Natural killer cell (primary cell): Measurements from ENCODE around the gene CX3CR1. TPM values are rescaled to one million over a fixed set of nuclear protein-coding genes. Genes with fewer than 3 reads are reported as not detected.

ENCODE experiments used
- ATAC-seq, 3 donors: fragments of 150-1000 bp in 2 of 3; fragments of 200-7000 bp in 1 of 3; cut with Tn5 transposase; 1 replicate in 1 of 3; 2 replicates in 2 of 3; pipeline ENCODE4 v1.10.0; 2021; ENCODE audit warnings: mild to moderate bottlenecking in 2 of 3, moderate library complexity in 2 of 3
- DNase-seq, 2 donors: peaks; one replicate each; pipeline versions ENCODE4 v3.0.0 to v3.0.0-alpha.2; 2013 to 2021; ENCODE audit warnings: mixed read lengths in 1 of 2
- H3K27ac ChIP-seq: one replicate; pipeline ENCODE4 v1.5.1; 2013; ENCODE audit warnings: mild to moderate bottlenecking, low read length
- H3K27me3 ChIP-seq: one replicate; pipeline ENCODE4 v1.6.1; 2013; ENCODE audit warnings: low read length; ENCODE audit not compliant: control insufficient read depth, insufficient read depth
- H3K36me3 ChIP-seq: one replicate; pipeline ENCODE4 v1.6.1; 2013; ENCODE audit warnings: low read length; ENCODE audit not compliant: control insufficient read depth, insufficient read depth
- H3K4me1 ChIP-seq: one replicate; pipeline ENCODE4 v1.6.1; 2013; ENCODE audit warnings: low read length; ENCODE audit not compliant: control insufficient read depth, insufficient read depth
- H3K4me3 ChIP-seq: one replicate; pipeline ENCODE4 v1.5.1; 2013; ENCODE audit warnings: low read length
- H3K9me3 ChIP-seq: one replicate; pipeline ENCODE4 v1.6.1; 2013; ENCODE audit warnings: low read length; ENCODE audit not compliant: control insufficient read depth, insufficient read depth
- H3K27ac Mint-ChIP-seq, 2 donors: one replicate each; pipeline ENCODE4 v1.8.0; 2022; ENCODE audit warnings: mild to moderate bottlenecking in 2 of 2, mixed read lengths in 2 of 2, moderate library complexity in 1 of 2
- H3K27me3 Mint-ChIP-seq, 2 donors: one replicate each; pipeline ENCODE4 v1.8.0; 2022; ENCODE audit warnings: low read depth in 2 of 2, mixed read lengths in 2 of 2
- H3K36me3 Mint-ChIP-seq: one replicate; pipeline ENCODE4 v1.8.0; 2022; ENCODE audit warnings: mixed read lengths
- H3K4me1 Mint-ChIP-seq, 2 donors: one replicate each; pipeline ENCODE4 v1.8.0; 2022; ENCODE audit warnings: mixed read lengths in 2 of 2
- H3K4me3 Mint-ChIP-seq: one replicate; pipeline ENCODE4 v1.8.0; 2022; ENCODE audit warnings: mild to moderate bottlenecking, moderate library complexity, mixed read lengths
- H3K9me3 Mint-ChIP-seq, 2 donors: one replicate each; pipeline ENCODE4 v1.8.0; 2022; ENCODE audit warnings: mixed read lengths in 2 of 2
- CTCF ChIP-seq: fragments of 200-600 bp; IDR thresholded peaks from one replicate; pipeline ENCODE4 v1.8.0; 2022; ENCODE audit warnings: antibody characterized with exemption
- WGBS: methylation state at CpG from one replicate; pipeline ENCODE4 v1.1.7; 2013; ENCODE audit warnings: missing lambda C conversion rate; ENCODE audit not compliant: insufficient coverage; 5-methylcytosine and 5-hydroxymethylcytosine counted together
- intact Hi-C: fragments of 100-400 bp; cut with micrococcal nuclease; formaldehyde crosslinking; loops from one replicate; pipeline ENCODE4 v1.14.2; 2022
- total RNA-seq, 4 donors: library from RNA; stranded (reverse); fragments of 120-200 nt in 1 of 4; gene quantifications; one replicate each; pipeline versions ENCODE4 v1.2.3 to v1.2.4, GENCODE V29; 2013 to 2022

Gene CX3CR1
- total RNA-seq, 3 donors from 2014 or later (not counting 1 experiment from before 2014, with no cell fraction given), result 203 to 459 (median 405) TPM

- H3K4me3 ChIP-seq, result no peak overlapping the region
- peaks cover 13% of the 10 kb centered on the region for H3K4me1 ChIP-seq
- H3K27ac ChIP-seq, result no peak overlapping the region
- TF ChIP-seq CTCF, result no peak
- no peaks in the 10 kb centered on the region for H3K36me3 ChIP-seq
- Mint-ChIP-seq H3K36me3 (peaks cover 26% of the 10 kb centered on the region), H3K4me3 (no peak overlapping the region), H3K9me3 (peaks cover 7 to 16% of the 10 kb centered on the region in 2 donors), H3K27me3 (peaks cover 9 to 20% of the 10 kb centered on the region in 2 donors), H3K4me1 (peaks cover 7 to 13% of the 10 kb centered on the region in 2 donors), H3K27ac (no peak overlapping the region)
- no peaks in the 10 kb centered on the region for H3K27me3 ChIP-seq
- intact Hi-C loops, result no loop called here
- H3K9me3 ChIP-seq, result peaks cover 9% of the 10 kb centered on the region
- no peak for DNase-seq
- WGBS, result 91% methylated on average over 3 of the region's 4 CpGs
- no peak for ATAC-seq
These were observed 16.6 kb upstream of the CX3CR1 start for GRCh38 chr3:39296197-39297077.

GRCh38 chr3:39295184-39295775 lies 15.4 kb upstream of the CX3CR1 start:
- Mint-ChIP-seq H3K9me3 (peaks cover 5 to 12% of the 10 kb centered on the region in 2 donors), H3K36me3 (peaks cover 17% of the 10 kb centered on the region), H3K27ac (no peak overlapping the region), H3K27me3 (peaks cover 8 to 12% of the 10 kb centered on the region in 2 donors), H3K4me3 (no peak overlapping the region), H3K4me1 (peaks cover 8 to 13% of the 10 kb centered on the region in 2 donors)
- intact Hi-C loops, result no loop called here
- H3K4me1 ChIP-seq, result peaks cover 13% of the 10 kb centered on the region
- no peak overlapping the region for H3K4me3 ChIP-seq
- peaks cover 8% of the 10 kb centered on the region for H3K9me3 ChIP-seq
- no peaks in the 10 kb centered on the region for H3K27me3 ChIP-seq
- ATAC-seq (no peak), DNase-seq (no peak)
- no peak overlapping the region for H3K27ac ChIP-seq
- no peaks in the 10 kb centered on the region for H3K36me3 ChIP-seq
- 74% methylated on average over 5 of the region's 5 CpGs for WGBS
- no peak for TF ChIP-seq CTCF

- ATAC-seq, result no peak
- TF ChIP-seq CTCF, result no peak
- Histone ChIP-seq H3K4me3 (no peak overlapping the region), H3K27ac (no peak overlapping the region), H3K36me3 (no peaks in the 10 kb centered on the region), H3K9me3 (peaks cover 8% of the 10 kb centered on the region), H3K4me1 (peaks cover 17% of the 10 kb centered on the region), H3K27me3 (no peaks in the 10 kb centered on the region)
- no peak overlapping the region for H3K4me3 Mint-ChIP-seq
- peak in 1 of 2 donors; percentile 33 for DNase-seq
- H3K27me3 Mint-ChIP-seq, result peaks cover 3 to 6% of the 10 kb centered on the region in 2 donors
- 79% methylated on average over 10 of the region's 10 CpGs for WGBS
- H3K4me1 Mint-ChIP-seq, result peaks cover 13 to 14% of the 10 kb centered on the region in 2 donors
- H3K27ac Mint-ChIP-seq, result no peak overlapping the region
- H3K36me3 Mint-ChIP-seq, result peaks cover 11% of the 10 kb centered on the region
- peaks cover 0 to 7% of the 10 kb centered on the region in 2 donors for H3K9me3 Mint-ChIP-seq
- intact Hi-C loops, result no loop called here
These were observed 14.8 kb upstream of the CX3CR1 start for GRCh38 chr3:39294446-39295183.
